Measurements from ENCODE around the gene CCDC192.

The CCDC192 gene

DNA sequence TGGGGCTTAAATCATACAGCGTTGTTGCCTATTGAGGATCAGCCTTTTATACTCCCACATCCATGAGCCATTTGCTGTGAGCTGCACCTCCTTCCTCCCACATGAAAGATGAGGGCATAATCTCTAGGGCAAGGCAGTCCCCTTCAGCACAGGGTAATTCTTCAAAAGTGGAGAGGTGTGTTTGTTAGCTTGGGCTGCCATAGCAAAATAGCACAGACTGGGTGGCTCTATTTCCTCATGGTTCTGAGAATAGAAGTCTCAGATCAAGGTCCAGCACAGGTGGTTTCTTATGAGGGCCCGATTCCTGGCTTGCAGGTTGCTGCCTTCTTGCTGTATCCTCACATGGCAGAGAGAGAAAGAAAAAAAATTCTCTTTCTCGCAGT, 258.6 kb downstream of the CCDC192 start:
- DNase-seq, result no peak

DNA sequence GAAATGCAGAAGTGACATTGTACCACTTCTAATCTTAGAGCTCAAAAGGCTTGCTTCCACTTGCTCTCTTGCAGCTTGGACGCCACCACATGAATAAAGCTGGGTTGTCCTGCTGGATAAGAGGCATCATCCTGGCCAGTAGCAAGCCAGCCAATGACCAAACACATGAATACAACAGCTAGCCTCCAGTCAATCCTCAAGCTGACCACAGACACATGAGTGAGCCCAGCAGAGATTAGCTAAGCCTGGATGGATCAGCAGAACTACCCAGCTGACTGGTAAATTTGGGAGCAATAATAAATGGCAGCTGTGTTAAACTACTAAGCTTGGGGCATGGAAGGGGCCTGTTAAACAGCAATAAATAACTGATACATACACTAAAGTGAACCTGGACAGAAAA, 259.3 kb downstream of the CCDC192 start:
- no peak for DNase-seq

DNA sequence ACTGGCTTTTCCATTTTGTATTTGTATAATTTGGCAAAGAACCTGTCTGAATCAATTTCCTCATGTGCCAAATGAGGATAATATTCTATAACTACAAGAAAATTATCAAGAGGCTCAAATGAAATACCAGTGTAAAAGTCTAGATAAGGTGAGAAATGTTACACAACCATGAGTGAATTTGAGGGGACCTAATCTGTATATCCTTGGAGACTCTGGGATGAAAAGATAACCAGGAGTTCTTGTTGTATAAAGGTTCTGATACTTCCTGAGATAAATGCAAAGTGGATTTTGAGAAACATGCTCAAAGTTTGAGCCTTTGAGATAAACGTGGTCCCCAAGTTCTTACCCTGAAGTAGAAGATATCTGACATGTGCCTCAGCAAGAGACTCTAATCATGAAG, 260.0 kb downstream of the CCDC192 start:
- DNase-seq, result no peak

DNA sequence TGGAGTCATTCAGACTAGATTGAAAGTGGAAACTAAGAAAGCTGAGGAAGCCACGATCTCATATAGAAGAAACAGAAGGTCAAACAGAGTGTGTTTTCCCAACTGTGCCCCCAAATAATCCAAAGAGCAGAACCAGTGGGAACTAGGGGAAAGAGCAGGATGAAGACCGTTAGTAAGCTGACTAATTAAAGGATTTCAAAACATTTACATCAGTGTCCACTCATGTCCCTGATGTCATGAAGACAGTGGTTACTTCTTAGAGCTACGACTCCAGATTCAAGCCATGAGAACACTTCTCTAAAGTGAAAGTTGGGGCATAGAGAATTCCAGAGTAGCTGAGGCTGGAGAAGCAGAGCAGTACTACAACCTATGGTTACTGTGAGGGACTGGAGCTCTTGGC, 260.7 kb downstream of the CCDC192 start:
- DNase-seq, result no peak

DNA sequence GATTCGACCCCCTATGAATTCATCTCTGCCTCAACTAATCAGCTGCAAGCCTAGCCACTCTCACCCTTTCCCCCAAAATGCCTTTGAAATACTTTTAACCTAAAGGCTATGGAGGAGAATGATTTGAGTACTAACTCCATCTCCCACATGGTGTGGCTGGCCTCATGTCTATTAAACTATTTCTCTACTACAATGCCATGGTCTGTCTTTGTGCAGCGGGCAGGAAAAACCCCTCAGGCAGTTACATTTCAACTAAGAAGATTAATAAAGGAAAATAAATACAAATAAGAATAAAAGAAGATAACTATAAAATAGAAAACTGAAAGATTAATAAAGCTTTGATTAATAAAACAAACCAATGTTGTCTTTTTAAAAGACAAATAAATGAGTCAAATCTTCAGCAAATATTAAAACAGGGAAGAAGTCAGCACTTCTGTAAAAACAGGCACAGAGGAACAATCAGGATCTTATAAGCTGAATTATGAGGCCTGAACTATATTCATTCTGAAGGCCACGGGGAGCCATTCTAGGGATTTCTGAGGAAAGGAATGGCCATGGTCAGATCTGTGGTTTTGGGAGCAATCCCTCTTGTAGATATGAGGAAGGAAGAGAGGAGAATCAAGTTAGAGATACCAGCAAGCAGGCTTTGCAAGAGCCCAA, 264.3 kb downstream of the CCDC192 start:
- DNase-seq, result no peak

DNA sequence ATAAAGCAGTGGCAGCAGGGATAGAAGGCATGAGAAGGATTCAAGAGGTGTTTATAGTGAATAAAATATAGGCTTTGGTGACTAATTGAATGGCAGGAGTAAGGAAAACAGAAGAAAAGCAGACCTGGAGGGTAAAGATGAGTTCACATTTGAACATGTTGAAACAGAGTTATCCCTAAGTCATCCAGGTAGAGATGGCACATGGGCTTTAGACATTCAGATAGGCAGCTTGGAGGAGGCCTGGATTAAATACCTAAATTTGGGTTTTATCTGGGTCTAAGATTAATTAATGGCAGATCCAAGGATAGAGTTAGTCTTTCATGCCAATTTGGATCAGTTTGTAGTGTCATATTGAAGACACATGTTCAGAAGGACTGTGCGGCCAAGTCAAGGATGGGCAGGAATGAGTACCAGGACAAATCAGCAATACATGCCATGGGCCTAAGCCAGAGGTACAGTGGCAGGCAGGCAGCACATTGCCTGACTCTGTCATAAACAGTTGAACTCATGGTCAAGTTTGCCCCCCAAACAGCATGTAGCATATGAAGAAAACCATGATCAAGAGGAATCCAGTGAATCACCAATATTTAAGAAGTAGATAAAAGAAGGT, 264.9 kb downstream of the CCDC192 start:
- no peak for DNase-seq

DNA sequence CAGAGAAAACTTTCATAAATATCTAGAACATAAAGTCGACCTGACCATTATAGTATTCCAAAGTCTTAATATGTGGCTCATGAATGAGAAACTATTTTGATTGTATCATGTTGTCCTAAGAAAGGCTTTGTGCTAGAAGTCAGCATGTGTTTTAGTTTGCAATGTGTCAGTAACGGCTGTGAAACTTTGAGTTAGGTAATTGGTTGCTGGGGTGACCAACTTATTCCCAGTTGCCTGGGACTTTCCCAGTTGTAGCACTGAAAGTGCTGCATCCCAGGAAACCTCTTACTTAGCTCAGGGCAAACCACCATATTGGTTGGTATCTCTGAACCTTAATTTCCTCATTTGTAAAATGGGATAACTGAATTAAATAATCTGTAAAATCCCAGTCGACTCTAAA, 265.8 kb downstream of the CCDC192 start:
- DNase-seq, result no peak

DNA sequence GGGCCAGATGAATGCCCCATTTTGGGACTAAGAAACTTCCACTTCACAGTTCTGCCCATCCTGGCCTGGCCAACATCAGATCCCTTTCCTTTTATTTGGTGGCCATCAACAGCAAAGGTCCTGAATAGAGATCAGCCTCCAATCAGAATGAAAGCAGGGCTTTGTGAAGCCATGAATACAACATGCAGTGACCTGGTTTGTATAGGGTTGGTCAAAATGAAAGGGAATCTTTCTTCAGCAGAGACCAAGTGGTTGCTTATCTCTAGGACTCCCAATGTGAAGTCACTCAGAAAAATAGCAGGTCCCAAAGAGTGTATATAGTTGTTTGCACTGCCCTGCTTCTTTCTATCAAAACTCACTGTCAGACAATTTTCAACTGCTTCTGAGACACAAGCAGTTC, 266.5 kb downstream of the CCDC192 start:
- DNase-seq, result no peak

DNA sequence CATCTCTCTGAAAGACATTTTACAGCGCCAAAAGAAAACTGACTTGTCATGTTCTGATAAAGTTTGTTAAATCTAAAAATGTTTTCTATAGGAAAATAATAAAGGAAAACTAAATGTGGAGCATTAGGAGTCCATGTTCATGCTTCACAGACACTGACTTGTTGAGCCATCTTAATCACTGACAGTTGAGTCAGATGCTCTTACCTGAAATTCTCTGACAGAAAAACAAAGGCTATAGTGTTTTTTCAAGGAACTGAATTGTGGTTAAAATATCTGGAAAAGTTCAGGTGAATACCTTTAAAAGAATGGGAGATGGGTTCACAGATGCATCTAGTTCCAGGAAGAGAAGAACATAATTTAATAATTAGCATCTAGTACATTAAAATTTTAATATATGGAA, 266.9 kb downstream of the CCDC192 start:
- DNase-seq, result no peak

DNA sequence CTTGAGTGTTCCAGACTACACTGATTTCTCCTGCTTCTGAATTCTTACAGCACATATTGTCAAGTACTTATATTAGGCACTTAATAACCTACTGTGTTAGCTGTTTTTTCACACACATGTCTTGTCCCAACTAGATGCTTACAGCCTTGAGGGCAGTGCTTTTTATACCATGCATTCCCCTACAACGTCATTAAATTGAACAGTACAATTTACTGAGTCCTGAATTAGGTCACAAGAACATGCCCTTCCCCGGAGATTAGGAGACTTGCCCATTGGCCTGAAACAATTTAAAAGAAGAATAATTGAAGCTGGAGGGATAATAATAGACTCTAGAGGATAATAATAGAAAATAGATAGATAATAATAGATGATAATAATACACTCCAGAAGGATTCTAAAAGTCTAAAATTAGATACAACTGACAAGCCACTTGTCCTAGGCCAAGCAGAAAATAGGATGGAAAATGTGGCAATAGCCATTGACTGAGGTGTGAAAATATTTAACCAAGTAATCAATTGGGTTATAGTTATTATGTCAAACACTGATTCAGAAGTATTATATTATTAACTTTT, 267.7 kb downstream of the CCDC192 start:
- DNase-seq, result no peak

DNA sequence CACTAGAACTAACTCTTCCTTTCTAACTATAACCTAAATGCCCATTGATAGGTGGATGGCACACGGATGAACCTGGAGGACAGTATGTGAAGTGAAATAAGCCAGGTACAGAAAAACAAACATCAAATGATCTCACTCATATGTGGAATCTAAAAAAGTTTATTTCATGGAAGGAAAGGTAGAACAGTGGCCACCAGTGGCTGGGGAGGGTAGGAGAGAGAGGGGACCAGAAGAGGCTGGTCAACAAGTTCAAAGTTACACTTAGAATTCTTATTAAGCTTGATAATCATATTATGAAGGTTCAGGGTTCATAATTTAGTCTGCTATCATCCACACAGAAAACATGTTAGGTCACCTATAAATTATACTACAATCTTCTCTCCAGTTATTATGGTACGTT, 272.8 kb downstream of the CCDC192 start:
- no peak for DNase-seq

DNA sequence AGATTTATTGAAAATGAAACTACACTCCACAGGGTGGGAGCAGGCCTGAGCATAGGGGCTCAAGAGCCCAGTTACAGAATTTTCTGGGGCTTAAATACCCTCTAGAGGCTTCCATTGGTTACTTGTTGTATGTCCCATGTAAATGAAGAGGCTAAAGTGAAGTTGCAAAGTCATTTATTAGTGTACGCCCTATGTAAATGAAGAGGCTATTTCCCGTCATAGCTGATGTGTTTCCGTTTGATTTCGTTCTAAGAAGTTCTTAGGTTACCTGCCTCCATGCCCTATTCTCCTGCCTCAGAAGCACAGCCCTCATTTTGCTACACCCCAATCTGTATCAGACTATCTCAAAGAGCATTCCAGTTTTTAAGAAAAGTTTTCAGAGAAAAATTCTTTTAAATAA, 273.3 kb downstream of the CCDC192 start:
- no peak for DNase-seq

DNA sequence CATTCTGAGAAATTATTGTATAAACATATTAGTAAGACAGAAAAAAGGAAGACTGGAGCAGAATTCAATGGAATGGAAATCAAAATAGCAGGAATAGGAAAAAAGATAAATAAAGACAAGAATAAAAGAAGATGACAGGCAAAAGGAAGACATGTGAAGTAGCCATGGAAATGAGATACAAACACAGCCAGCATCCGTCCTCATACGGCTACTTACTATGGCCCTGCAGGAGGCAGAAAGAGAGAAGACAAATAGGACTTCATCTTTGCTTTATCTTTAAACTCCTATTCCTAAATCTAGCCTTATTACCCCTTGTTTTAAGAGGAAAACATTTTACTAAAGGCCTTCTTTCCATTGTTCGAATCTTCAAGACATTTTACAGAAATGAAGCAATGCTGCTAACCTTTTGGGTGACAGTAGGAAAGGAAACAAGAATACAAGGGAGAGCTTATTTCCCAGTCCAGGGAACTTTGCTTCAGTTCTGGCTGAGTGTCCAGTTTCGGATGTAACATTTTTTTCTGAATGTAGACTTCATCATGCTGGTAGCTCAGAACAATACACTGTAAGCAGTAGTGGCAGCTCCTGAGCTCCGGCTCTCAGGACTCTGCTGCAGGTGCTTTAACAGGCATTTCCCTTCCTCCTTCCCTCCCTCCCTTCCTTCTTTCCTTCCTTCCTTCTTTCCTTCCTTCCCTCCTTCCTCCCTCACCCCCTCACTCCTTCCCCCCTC, 274.0 kb downstream of the CCDC192 start:
- DNase-seq, result no peak

DNA sequence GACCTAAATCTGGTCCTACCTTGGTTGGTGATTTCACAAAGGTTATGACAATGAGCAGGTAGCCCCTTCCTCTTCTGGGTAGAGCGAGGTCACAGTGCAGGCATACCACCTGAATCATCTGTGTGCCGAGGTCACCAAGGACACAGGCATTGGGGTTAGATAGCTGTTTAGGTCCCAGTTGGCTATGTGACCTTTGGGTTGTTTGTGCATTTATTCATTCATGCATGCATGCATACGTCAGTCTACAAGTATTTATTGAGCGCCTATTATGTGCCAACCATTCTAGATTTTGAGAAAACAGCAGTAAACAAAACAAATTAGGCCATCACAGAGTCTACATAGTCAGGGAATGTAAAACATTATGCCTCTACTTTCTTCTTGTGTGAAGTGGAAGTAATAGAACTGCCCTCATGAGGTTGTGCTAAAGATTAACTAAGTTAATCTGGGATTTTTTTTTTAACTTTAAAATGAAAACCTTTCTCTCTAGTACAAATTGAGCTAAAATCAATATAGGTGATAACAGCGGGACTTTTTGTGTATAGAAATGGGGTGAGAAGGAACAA, 275.6 kb downstream of the CCDC192 start:
- DNase-seq, result no peak

DNA sequence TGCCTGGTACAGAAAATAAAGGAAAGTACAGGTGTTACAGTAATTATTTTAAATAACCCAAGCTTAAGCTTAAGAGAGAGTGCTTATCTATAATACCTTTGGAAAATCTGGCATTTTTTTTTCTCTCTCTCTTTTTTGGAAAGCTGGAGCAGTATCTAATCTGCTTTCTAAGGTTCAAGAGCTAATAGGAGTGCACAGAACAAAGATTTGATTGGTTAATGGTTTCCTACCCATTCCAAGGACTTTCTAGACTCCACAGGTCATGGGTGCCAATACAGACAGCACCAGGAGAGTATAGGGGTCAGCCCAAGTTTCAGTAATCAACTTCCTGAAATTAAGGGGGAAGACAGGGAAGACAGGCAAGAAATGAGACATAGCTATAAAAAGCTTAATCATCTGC, 276.3 kb downstream of the CCDC192 start:
- no peak for DNase-seq

DNA sequence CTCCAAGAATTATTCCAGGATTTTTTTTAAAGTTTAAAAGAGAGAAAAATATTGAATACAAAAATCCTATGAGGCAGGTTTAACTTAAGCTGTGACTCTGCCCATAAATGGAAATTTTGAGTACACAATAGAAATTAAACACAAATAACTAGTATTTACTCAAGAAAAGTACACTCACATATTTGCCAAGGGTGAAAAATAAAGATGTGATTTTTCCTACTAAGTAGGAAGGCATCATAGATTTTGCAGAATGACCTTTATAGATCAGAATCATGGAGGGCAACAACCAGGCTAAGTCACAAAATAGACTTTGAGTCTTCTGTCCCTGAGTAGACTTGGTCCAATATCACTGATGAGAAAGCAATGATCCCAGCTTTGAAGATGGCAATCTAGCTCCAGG, 277.7 kb downstream of the CCDC192 start:
- DNase-seq, result no peak

DNA sequence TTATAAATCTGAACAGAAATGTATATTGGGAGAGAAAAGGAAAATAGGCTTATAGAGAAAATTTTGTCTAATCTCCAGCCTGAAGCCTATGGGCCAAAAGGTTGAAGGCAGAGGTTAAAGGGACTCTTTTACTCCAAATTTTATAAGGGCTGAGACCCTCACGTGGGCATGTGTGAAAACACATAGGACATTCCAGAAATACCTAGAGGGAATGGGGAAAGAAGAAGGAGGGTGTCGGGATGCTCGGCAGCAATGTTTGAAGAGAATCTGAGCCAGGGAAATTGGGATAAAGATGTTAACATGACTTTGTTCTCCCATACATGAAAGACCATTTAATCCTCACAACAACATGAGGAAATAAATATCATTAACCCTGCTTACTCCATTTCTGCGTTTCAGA, 278.3 kb downstream of the CCDC192 start:
- no peak for DNase-seq

DNA sequence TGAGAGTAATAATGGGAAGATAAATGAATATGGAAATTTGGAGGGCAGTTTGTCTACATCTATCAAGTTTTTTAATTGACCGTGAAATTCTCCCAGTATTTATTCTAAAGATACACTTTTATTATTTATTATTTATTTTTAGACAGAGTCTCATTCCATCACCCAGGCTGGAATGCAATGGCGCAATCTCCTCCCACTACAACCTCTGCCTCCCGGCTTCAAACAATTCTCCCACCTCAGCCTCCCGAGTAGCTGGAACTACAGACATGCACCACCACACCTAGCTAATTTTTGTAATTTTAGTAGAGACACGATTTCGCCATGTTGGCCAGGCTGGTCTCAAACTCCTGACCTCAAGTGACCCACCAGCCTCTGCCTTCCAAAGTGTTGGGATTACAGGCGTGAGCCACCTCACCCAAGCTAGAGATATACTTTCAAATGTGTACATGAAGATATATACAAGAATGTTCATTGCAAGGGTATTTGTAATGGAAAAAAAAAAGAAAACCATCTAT, 282.7 kb downstream of the CCDC192 start:
- no peak for DNase-seq

DNA sequence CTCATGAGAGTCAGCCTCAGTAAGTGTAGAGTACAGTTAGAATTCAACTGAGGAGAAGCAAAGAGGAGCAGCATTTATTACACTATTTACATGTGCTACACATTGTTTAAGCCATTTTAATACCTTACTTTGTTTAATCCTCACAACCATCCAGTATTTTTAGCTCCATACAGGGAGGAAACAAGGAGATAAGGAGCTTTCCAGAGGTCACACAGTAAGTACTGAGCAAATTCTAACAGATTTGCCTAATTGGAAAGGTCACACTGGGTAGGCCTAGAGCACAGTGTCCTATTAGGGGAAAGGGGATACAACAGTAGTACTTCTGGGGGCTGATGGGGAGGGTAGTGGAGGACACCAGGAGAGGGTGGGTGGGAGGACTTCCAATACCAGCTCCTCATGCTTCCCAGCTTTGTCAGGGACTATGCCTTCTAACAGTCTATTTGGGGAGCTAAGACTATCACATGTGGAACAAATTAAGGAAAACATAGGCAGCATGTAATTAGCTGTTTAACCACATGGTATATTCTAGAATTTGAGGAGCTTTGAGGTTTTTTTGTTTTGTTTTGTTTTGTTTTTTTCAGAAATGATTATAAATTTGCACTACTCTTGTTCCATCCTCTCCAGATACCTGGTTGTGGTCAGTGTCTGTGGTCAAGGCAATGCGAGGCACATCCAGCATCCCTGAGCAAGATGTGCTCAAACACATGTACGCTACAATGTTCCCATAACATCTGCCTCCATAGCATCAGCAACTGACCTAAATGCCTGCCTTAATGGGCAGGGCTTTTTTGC, 284.4 kb downstream of the CCDC192 start:
- no peak for DNase-seq

DNA sequence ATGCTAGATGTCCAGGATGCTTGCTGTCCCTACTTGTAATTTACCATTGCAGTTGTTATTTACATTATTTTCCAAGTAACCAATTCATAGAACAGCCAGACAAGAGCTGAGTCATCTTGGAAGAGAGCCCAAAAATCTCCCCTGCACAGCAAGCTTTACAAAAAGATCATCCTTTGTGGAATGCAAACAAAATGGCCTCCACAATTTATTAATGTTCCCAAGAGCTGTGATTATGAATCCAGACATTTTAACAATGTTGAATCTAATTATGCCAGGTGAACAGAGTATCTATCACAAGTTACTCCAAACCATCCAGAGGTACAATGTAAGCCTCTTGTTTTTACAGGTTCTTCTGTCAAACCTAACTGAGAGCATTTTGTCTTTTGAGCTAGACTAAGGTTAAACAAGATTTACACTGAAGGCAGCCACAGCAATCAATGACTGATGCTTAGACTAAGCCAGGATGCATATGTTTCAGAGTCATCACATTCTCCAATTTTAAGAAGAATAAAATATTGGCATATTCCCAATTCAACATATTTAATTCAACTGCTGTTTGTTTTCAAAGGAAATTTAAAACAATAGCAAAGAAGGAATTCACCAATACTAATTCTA, 285.1 kb downstream of the CCDC192 start:
- DNase-seq, result no peak
